ENCODE results near the gene GLIS1. TPM values are rescaled to one million over a fixed set of nuclear protein-coding genes. Genes with fewer than 3 reads are reported as not detected.
A peak's percentile ranks its signal among the peaks of the same experiment; 100 is the strongest.

The GLIS1 gene
- total RNA-seq, 1 donor from 2014 or later, result not detected

GRCh38 chr1:53520481-53520880 is 218.5 kb downstream of the GLIS1 start:
- no peak for TF ChIP-seq CTCF (IDR thresholded peaks at IDR 0.05)
- no peak for DNase-seq (ENCODE audit: low spot score in 2 of 2)
- H3K9me3 ChIP-seq, result no peaks in the 10 kb centered on the region
- H3K27me3 ChIP-seq, result no peaks in the 10 kb centered on the region
- H3K36me3 ChIP-seq, result no peaks in the 10 kb centered on the region
- peaks cover 0 to 7% of the 10 kb centered on the region in 2 donors for H3K4me1 ChIP-seq
- no peak overlapping the region for H3K27ac ChIP-seq
- H3K4me3 ChIP-seq, result no peak overlapping the region
- intact Hi-C loops (cut with DNase I), result no loop called here

GRCh38 chr1:53519421-53519820 is 219.5 kb downstream of the GLIS1 start:
- no peaks in the 10 kb centered on the region for H3K27me3 ChIP-seq
- intact Hi-C loops (cut with DNase I), result no loop called here
- H3K4me3 ChIP-seq, result no peak overlapping the region
- DNase-seq (ENCODE audit: low spot score in 2 of 2), result no peak
- TF ChIP-seq CTCF (IDR thresholded peaks at IDR 0.05), result no peak
- H3K4me1 ChIP-seq, result peaks cover 0 to 7% of the 10 kb centered on the region in 2 donors
- H3K27ac ChIP-seq, result peak overlapping the region in 1 of 2 donors; percentile 51
- no peaks in the 10 kb centered on the region for H3K36me3 ChIP-seq
- H3K9me3 ChIP-seq, result no peaks in the 10 kb centered on the region

- Histone ChIP-seq H3K36me3 (no peaks in the 10 kb centered on the region), H3K27ac (peak overlapping the region in 1 of 2 donors; percentile 51), H3K27me3 (no peaks in the 10 kb centered on the region), H3K4me3 (no peak overlapping the region), H3K4me1 (peaks cover 0 to 7% of the 10 kb centered on the region in 2 donors), H3K9me3 (no peaks in the 10 kb centered on the region)
- DNase-seq (ENCODE audit: low spot score in 2 of 2), result no peak
- intact Hi-C loops (cut with DNase I), result no loop called here
- no peak for TF ChIP-seq CTCF (IDR thresholded peaks at IDR 0.05)
These were observed 220.2 kb downstream of the GLIS1 start for GRCh38 chr1:53518775-53519174.

GRCh38 chr1:53517821-53518352 is 221.1 kb downstream of the GLIS1 start:
- DNase-seq (ENCODE audit: low spot score in 2 of 2), result no peak
- intact Hi-C loops (cut with DNase I), result no loop called here
- Histone ChIP-seq H3K4me1 (peaks cover 0 to 10% of the 10 kb centered on the region in 2 donors), H3K36me3 (no peaks in the 10 kb centered on the region), H3K9me3 (no peaks in the 10 kb centered on the region), H3K27me3 (no peaks in the 10 kb centered on the region), H3K4me3 (no peak overlapping the region), H3K27ac (no peak overlapping the region)
- no peak for TF ChIP-seq CTCF (IDR thresholded peaks at IDR 0.05)

GRCh38 chr1:53517109-53517508 is 221.9 kb downstream of the GLIS1 start:
- Histone ChIP-seq H3K4me1 (peaks cover 0 to 16% of the 10 kb centered on the region in 2 donors), H3K4me3 (no peak overlapping the region), H3K9me3 (no peaks in the 10 kb centered on the region), H3K36me3 (no peaks in the 10 kb centered on the region), H3K27me3 (no peaks in the 10 kb centered on the region), H3K27ac (no peak overlapping the region)
- intact Hi-C loops (cut with DNase I), result no loop called here
- no peak for DNase-seq (ENCODE audit: low spot score in 2 of 2)
- no peak for TF ChIP-seq CTCF (IDR thresholded peaks at IDR 0.05)

GRCh38 chr1:53516181-53516580 is 222.8 kb downstream of the GLIS1 start:
- intact Hi-C loops (cut with DNase I), result no loop called here
- H3K36me3 ChIP-seq, result no peaks in the 10 kb centered on the region
- no peak overlapping the region for H3K4me3 ChIP-seq
- no peaks in the 10 kb centered on the region for H3K27me3 ChIP-seq
- DNase-seq (ENCODE audit: low spot score in 2 of 2), result no peak
- no peak for TF ChIP-seq CTCF (IDR thresholded peaks at IDR 0.05)
- H3K9me3 ChIP-seq, result no peaks in the 10 kb centered on the region
- H3K27ac ChIP-seq, result no peak overlapping the region
- peaks cover 4 to 25% of the 10 kb centered on the region in 2 donors for H3K4me1 ChIP-seq
